GM19452 (cell line): ENCODE results near the gene TRIM26.
"Not testable (repeated sequence)": the region's sequence is repeated elsewhere in the genome, so short reads cannot be mapped to it uniquely, and the experiment has no call there.

Experiments used
- ATAC-seq: cut with Tn5 transposase; IDR thresholded peaks from one replicate; pipeline ENCODE4 v1.9.1; 2021; ENCODE audit not compliant: unreplicated experiment

TRIM26 gene

GRCh38 chr6:30154709-30155519 lies 58.3 kb downstream of the TRIM26 start:
- no peak for ATAC-seq

- ATAC-seq: no peak
Observed at GRCh38 chr6:30154061-30154460, 59.1 kb downstream of the TRIM26 start.

- no peak for ATAC-seq
Observed at GRCh38 chr6:30152910-30153610, 60.1 kb downstream of the TRIM26 start.

DNA sequence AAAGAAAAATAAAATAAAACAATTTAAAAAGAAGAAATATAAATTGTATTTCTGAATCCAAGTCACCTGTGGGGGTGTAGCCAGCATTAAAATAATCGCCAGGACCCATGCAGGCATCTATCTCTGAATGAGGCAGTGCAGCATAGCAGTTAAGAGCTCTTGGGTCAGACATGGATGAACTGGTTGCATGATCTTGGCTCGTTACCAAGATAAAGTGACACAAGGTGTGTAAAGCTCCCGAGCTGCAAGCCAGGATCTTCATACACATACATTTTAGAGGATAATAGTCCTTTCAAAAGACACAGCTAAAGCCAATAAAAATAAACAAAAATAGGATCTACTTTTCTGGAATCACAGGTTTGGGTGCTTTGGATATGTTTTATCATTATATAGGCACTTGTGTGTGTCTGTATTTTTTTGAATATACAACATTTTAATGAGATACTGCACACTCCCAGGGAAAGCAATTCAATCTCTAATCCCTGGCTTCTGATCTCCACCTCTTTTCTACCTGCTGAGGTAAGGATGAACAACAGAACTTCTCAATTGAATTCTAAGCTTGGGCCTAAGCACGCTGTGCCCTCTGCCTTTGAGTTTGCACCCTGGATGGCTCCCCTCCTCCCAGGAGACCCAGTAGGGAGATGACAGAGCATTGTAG lies 61.1 kb downstream of the TRIM26 start:
- ATAC-seq: no peak

- no peak for ATAC-seq
Observed at GRCh38 chr6:30151580-30151979, 61.6 kb downstream of the TRIM26 start.

- ATAC-seq: no peak
Observed at GRCh38 chr6:30150671-30151395, 62.4 kb downstream of the TRIM26 start.

DNA sequence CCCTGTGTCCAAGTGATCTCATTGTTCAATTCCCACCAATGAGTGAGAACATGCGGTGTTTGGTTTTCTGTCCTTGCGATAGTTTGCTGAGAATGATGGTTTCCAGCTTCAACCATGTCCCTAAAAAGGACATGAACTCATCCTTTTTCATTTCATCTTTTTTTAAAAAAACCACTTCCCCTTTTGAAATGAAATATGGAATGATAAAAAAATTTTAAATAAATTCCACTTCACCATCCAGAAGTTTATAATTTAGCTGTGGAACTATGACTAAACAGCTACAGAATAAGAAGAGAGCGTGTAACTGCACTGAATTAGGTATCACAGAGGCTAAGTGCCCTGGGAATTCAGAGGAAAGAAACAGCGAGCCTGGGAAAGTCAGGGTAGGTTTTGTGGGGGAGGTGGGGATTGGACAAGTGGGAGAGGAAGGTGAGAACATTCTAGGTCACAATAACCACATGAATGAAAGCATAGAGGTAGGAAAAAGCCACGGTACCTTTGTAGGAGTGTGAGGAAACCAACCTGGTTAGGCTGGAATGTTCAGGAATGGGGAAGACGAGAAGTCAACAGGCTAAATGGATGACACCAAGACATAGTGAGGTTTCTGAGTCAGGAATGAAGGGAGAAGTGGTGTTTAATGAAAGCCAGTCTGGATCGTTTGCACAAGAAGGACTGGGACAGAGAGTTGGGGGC lies 63.2 kb downstream of the TRIM26 start:
- ATAC-seq: no peak

- no peak for ATAC-seq
Observed at GRCh38 chr6:30149234-30149633, 64.0 kb downstream of the TRIM26 start.

DNA sequence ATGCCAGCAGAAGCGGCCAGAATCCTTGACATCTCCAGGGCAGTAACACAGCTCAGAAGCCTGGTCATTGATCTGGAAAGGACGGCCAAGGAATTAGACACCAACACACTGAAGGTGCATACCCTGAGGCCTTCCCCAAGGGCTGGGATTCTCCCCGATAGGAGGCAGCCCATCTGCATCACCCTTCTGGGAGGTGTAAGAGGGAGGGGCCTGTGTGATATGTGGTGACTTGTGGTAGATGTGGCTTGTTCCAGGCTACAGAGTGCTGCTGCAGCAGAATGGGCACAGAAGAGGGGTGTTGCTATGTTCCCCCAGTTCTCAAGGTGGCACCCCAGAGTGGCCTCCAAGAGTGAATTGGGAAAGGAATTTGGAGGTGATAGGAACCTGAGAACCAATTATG lies 66.1 kb downstream of the TRIM26 start:
- no peak for ATAC-seq

- no peak for ATAC-seq
Observed at GRCh38 chr6:30145818-30146217, 67.4 kb downstream of the TRIM26 start.

GRCh38 chr6:30144811-30145210 lies 68.4 kb downstream of the TRIM26 start:
- no peak for ATAC-seq

DNA sequence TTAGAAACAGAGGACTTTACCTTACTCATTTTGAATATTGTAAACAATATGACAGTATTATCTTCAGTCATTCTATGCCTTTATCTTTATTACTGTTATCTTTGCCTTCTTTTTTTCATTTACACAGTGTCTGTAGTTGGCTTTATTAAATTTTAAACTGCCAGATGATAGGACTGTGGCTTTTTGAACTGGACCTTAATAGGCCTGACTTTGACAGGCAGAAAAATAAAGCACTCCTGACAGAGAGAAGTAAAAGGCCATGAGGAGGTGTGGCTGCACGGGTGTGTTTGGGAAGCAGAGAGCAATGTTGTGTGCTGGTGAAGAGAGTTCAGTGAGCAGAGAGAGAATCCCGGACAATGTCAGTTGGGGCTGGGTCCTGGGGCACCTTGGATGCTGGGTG lies 69.4 kb downstream of the TRIM26 start:
- ATAC-seq: no peak

DNA sequence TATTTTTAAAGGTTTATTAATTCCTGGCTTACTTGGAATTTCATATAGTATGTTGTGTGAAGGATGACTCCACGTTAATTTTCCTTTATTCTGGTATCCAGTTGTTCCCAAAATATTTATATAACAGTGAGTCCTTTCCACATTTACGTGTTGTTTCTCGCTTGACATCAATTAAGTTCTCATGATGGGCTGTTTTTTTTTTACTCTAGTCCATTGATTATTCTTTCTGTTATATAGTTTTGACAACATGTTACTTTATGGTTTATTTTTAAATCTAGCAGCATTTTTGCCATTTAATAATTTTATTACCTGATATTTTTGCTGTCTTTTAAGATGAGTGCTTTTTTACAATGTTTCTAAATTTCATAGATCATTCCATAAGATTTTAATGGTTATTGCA lies 70.5 kb downstream of the TRIM26 start:
- no peak for ATAC-seq

DNA sequence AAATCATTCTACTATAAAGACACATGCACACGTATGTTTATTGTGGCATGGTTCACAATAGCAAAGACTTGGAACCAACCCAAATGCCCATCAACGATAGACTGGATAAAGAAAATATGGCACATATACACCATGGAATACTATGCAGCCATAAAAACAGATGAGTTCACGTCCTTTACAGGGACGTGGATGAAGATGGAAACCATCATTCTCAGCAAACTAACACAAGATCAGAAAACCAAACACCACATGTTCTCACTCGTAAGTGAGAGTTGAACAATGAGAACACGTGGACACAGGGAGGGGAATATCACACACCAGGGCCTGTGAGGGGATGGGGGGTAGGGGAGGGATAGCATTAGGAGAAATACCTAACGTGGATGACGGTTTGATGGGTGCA lies 73.0 kb downstream of the TRIM26 start:
- not testable (repeated sequence) for ATAC-seq

GRCh38 chr6:30136570-30137286 lies 76.5 kb downstream of the TRIM26 start:
- ATAC-seq: no peak

DNA sequence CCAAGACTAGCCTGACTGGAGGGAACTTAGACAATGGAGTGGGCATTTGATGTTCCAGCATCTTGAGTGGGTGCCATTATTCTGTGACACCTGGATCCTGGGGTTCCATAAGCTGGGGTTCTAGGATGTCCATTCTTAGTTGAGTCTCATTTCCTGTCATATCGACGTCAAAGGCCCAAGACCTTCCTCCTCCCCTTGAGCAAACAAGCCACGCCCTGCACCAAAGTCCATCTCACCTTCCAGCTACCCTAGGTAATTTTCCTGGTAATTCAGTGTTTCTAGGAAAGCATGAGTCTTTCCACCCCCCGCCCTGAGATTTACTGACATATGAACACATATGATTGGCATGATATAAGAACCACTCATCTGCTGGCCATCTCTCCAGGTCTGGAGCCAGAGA lies 77.4 kb downstream of the TRIM26 start, which contains the start of gene TRIM40:
TSS of gene TRIM40 (plus strand) at position 384 of the 400 bp plus-strand sequence. CDS start 897 bp downstream, outside the sequence.
- ATAC-seq: no peak

- ATAC-seq: no peak
Observed at GRCh38 chr6:30135147-30135546, 78.1 kb downstream of the TRIM26 start.
